Ishikawa (cell line): ENCODE results near the gene IL12RB2.

Experiments used
- EP300 ChIP-seq: IDR thresholded peaks from 2 replicates; pipeline ENCODE4 v1.6.1; 2012; ENCODE audit warnings: borderline replicate concordance
- MAX ChIP-seq: IDR thresholded peaks from 2 replicates; pipeline ENCODE4 v1.6.1; 2012
- RAD21 ChIP-seq: IDR thresholded peaks from 2 replicates; pipeline ENCODE4 v1.6.1; 2012; ENCODE audit warnings: low read depth
- REST ChIP-seq: IDR thresholded peaks from 2 replicates; pipeline ENCODE4 v1.6.1; 2012; ENCODE audit warnings: low read depth, mild to moderate bottlenecking
- YY1 ChIP-seq: IDR thresholded peaks from 2 replicates; pipeline ENCODE4 v1.6.1; 2012; ENCODE audit warnings: low read depth
- ZBTB7A ChIP-seq: IDR thresholded peaks from 2 replicates; pipeline ENCODE4 v1.6.1; 2012; ENCODE audit warnings: low read depth

GRCh38 chr1:67427947-67428346 is 120.3 kb downstream of the IL12RB2 start:
- no peak for TF ChIP-seq EP300
- no peak for TF ChIP-seq RAD21
- no peak for TF ChIP-seq MAX
- no peak for TF ChIP-seq REST
- no peak for TF ChIP-seq ZBTB7A
- no peak for TF ChIP-seq YY1
